Mucosa of descending colon (tissue), 3 donors: ENCODE data around the gene BEGAIN. TPM values are rescaled to one million over a fixed set of nuclear protein-coding genes. Genes with fewer than 3 reads are reported as not detected.

Experiments
- ATAC-seq: fragments of 200-7000 bp; cut with Tn5 transposase; one replicate; pipeline ENCODE4 v1.9.1; 2020; ENCODE audit warnings: mild to moderate bottlenecking, moderate library complexity
- DNase-seq, 3 donors: peaks; one replicate each; pipeline ENCODE4 v3.0.0-alpha.2; 2020
- H3K36me3 ChIP-seq: fragments of 200-600 bp; one replicate; pipeline ENCODE4 v1.8.0; 2021; ENCODE audit warnings: low read depth, mild to moderate bottlenecking
- H3K4me1 ChIP-seq: fragments of 200-600 bp; one replicate; pipeline ENCODE4 v1.8.0; 2021; ENCODE audit warnings: low read depth, mild to moderate bottlenecking
- H3K4me3 ChIP-seq: fragments of 200-600 bp; one replicate; pipeline ENCODE4 v1.8.0; 2021; ENCODE audit warnings: mild to moderate bottlenecking
- H3K9me3 ChIP-seq: fragments of 200-600 bp; one replicate; pipeline ENCODE4 v1.8.0; 2021; ENCODE audit warnings: mild to moderate bottlenecking
- intact Hi-C, 2 donors: fragments of 100-400 bp; cut with DNase I in 1 of 2; cut with micrococcal nuclease in 1 of 2; formaldehyde crosslinking; loops; one replicate each; pipeline versions ENCODE4 v1.11.0 to v1.11.1; 2022; cut with DNase I, micrococcal nuclease
- total RNA-seq, 3 donors: library from RNA; stranded (reverse); fragmentation: NEBNext Ultra II Directional in 2 of 3; extraction: Animal tissue kit (Norgen Biotek cat#: 25700) in 2 of 3; gene quantifications; one replicate each; pipeline versions ENCODE4 v1.2.1 to v1.2.4, GENCODE V29; 2021 to 2023
- TF ChIP-seq, protein P1 (sequence below): fragments of 200-600 bp; IDR thresholded peaks from one replicate; pipeline ENCODE4 v1.8.0; 2022; ENCODE audit warnings: antibody characterized with exemption, mild to moderate bottlenecking
- donor health status: DM: no; HTN: no; CAD: no; lungs with moderate emphysema.
- donor health status: DM: no; HTN: no; CAD: no.
- donor health status: DM: no; HTN: yes; CAD: no.

The BEGAIN gene
- total RNA-seq, 3 donors from 2014 or later, result 0.75 to 2.5 (median 1.1) TPM

DNA sequence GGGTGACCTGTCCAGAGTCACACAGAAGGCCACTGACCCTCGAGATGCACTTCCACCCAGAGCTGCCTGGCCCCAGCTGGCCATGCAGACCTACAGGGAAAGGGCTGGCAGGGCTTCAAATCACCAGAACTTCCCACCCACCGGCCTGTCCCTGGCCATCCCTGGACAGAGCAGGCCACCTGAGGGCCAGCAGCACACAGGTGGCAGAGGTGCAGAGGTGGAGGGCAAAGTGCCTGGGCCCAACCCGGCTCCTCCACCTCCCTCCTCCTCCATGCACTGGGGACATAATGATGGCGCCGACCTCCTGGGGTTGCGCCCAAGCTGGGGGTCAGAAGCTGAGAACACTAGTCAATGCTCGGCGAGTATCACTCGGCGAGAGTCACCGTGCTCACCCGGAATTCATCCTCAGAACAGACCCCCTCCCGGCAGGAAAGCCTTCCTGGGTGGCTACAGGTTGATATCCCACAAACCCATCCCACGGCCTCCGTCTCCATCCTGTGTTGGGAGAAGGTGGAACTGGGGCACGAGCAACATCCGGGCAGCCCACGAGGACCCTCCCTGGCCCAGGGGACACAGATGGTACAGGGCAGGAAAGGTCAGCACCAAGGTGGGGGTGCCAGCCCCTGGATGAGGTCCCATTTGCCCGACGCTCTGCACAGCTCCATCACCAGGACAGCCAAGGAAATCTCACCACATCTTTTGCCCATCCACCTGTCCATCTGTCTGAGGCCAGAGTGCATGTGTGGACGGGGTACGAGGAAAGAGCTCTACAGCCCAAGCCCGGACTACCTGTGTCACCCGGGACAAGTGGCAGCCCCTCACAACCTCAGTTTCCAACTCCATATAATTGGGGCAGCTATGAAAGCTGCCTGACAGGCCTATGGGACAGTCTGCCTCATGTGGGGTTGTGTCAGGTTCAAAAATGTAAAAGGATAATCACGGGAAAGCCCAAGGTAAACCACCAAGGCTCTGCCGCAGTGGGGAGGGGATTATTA, 10.8 kb downstream of the BEGAIN start:
- TF ChIP-seq, protein P1, sequence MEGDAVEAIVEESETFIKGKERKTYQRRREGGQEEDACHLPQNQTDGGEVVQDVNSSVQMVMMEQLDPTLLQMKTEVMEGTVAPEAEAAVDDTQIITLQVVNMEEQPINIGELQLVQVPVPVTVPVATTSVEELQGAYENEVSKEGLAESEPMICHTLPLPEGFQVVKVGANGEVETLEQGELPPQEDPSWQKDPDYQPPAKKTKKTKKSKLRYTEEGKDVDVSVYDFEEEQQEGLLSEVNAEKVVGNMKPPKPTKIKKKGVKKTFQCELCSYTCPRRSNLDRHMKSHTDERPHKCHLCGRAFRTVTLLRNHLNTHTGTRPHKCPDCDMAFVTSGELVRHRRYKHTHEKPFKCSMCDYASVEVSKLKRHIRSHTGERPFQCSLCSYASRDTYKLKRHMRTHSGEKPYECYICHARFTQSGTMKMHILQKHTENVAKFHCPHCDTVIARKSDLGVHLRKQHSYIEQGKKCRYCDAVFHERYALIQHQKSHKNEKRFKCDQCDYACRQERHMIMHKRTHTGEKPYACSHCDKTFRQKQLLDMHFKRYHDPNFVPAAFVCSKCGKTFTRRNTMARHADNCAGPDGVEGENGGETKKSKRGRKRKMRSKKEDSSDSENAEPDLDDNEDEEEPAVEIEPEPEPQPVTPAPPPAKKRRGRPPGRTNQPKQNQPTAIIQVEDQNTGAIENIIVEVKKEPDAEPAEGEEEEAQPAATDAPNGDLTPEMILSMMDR, result no peak
- DNase-seq, result peak in 2 of 3 donors; percentile 15 to 17
- ATAC-seq, result no peak
- Histone ChIP-seq H3K36me3 (no peaks in the 10 kb centered on the region), H3K4me1 (no peaks in the 10 kb centered on the region), H3K4me3 (no peak overlapping the region), H3K9me3 (no peaks in the 10 kb centered on the region)
- intact Hi-C loops, result no loop called here

DNA sequence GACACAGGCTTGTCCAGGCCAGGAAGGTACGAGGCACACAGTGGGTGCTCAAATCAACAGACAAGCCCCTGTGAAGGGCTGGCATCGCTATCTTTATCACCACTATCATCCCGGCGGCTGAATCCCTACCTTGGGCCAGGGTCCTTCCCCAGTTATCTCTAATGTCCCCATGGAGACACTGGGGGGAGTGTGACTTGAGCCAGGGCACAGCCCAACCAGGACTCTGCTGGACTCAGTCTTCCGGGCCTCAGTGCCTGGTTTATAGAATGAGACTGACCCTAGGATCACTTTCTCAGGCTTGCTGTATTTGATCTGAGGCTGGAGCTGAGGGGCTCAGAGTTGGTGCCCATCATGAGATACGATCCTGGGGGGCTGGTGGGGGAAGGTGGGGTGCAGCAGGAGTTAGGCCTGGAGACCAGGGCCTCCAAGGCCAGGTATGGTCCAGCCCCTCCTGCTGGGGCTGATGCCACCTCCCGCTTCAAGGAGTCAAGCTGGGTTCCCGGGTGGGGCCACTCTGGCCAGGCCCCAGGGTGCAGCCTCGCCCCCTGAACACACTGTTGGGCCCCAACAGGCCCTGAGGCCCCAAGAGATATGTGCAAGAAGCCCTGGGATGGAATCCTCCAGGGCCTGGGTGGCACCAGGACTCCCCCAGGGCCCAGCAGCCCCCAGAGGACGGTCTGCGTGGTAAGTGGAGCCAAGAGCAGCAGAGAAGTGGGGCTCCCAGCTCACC, 11.8 kb downstream of the BEGAIN start:
- no peak overlapping the region for H3K4me3 ChIP-seq
- intact Hi-C loops, result no loop called here
- H3K9me3 ChIP-seq, result no peaks in the 10 kb centered on the region
- DNase-seq (peak in 2 of 3 donors; percentile 7 to 29), ATAC-seq (no peak)
- no peaks in the 10 kb centered on the region for H3K4me1 ChIP-seq
- no peaks in the 10 kb centered on the region for H3K36me3 ChIP-seq
- TF ChIP-seq, protein P1, result no peak

DNA sequence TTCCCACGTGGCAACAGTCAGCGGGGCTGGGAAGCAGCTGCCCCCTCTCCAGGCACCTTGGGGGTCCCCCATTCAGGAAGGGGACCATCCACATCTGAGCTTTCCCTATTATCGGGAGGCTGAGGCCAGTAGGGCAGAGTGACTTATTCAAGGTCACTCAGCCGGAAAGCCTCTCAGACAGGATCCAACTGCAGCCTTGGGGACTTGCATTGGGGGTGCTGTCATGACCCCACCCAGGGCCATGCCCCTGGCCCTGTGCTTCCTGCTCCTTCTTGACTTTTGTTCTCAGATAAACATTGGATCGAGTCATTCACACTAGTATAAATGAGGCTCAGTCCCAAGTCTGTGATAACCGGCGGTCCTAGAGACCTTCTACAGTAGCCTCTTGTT, 12.6 kb downstream of the BEGAIN start:
- TF ChIP-seq, protein P1, result no peak
- Histone ChIP-seq H3K4me1 (no peaks in the 10 kb centered on the region), H3K9me3 (no peaks in the 10 kb centered on the region), H3K36me3 (no peaks in the 10 kb centered on the region), H3K4me3 (no peak overlapping the region)
- intact Hi-C loops, result no loop called here
- ATAC-seq (no peak), DNase-seq (peak in 2 of 3 donors; percentile 10)

DNA sequence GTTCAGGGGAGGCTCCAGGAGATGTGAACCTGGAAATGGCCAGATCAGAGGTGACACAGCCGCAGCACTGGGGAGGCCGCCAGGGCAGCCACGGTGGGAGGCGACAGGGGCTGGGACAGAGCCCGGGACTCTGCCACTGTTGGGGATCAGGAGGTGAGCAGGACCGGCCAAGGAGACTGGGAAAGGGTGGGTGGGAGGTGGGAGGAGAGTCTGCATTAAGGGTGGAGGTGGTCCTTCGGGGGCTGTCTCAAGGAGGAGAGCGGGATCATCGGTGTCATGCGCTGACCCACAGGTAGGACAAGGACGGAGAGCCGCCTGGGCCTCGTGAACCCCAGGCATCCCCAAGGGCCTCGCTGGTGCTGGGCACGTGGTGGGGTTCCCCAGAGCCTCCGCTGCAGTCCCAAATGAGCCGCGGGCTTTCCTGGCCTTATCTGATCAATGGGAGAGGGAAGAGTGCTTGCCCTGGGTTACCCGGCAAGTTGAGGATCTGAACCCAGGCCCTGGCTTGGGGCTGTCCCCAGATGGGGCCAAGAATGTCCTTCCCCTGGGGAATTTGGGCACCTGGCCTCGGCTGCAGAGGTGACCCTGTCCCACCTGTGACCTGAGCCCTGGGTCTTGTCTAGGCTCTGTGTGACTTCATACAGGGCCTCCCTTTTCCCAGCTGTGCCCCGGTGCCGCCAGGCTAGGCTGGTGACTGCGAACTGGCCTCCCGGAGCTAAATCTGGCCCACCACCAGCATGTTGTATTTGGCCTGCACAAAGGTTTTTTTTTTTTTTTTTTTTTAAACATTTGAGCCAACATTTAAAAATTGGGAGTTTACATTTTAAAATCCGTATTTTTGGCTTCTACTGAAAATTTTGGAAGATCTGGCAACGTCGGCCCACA, 13.2 kb downstream of the BEGAIN start:
- ATAC-seq (no peak), DNase-seq (peak in 1 of 3 donors; percentile 33)
- TF ChIP-seq, protein P1, result no peak
- intact Hi-C loops, result no loop called here
- Histone ChIP-seq H3K9me3 (no peaks in the 10 kb centered on the region), H3K4me3 (no peak overlapping the region), H3K36me3 (no peaks in the 10 kb centered on the region), H3K4me1 (no peaks in the 10 kb centered on the region)
